Fibroblast of gingiva (primary cell): Measurements from ENCODE around the gene NDUFA13.

Experiments used
- DNase-seq: peaks from one replicate; pipeline ENCODE4 v3.0.0-alpha.2; 2011; ENCODE audit warnings: low read depth

The NDUFA13 gene

GRCh38 chr19:19570571-19570970 is 54.5 kb downstream of the NDUFA13 start:
- no peak for DNase-seq

GRCh38 chr19:19571071-19571786 is 55.2 kb downstream of the NDUFA13 start:
- no peak for DNase-seq

GRCh38 chr19:19575411-19575810 is 59.4 kb downstream of the NDUFA13 start:
- DNase-seq = no peak
